HG02642 (cell line): ENCODE measurements around the gene CHRNG.
"Not testable (repeated sequence)": the region's sequence is repeated elsewhere in the genome, so short reads cannot be mapped to it uniquely, and the experiment has no call there.

ENCODE experiments used
- ATAC-seq: cut with Tn5 transposase; IDR thresholded peaks from one replicate; pipeline ENCODE4 v1.9.1; 2021; ENCODE audit warnings: mild to moderate bottlenecking; ENCODE audit not compliant: unreplicated experiment, poor library complexity

Gene CHRNG

DNA sequence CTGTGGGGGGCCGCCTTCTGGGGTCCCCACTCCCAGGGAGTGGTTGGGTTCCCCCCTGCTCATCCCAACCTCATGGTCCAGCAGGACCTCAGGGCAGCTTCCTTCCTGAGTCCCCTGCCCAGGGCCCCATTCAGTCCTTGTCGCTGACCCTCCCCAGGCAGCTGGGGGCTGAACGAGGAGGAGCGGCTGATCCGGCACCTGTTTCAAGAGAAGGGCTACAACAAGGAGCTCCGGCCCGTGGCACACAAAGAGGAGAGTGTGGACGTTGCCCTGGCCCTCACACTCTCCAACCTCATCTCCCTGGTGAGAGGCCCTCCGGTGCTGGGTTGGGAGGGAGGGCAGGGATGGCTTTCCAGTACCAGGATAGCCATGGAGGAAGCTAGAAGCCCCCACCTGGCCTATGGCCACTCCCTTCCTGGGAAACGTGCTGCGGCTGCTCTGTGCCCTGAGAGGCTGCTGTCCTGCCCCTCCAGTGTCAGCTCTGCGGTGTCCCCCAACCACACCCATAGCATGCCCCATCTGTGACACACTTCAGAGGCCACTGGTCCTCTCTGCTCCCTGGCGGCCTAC lies 13.0 kb upstream of the CHRNG start:
- no peak for ATAC-seq

DNA sequence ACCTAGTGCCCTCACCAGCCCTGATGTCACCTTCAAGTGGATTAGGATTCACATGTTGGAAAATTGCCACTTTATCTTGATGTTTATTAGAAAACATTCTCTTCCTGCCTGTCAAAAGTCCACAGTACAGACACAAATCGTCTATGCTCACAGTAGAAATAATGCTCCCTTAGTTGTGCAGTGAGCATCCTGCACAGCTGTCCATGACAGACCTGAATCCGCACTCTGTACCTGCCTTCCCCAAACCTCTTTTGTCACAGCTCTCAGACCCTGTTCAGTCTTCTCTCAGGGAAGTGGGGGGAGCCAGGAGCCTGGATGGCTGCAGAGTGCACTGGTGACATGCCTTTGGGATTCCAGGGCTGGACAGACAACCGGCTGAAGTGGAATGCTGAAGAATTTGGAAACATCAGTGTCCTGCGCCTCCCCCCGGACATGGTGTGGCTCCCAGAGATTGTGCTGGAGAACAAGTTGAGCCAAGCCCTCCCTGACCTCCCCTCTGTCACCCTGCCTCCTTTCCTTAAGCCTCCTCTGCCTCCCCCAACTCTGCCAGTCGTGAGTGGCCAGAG lies 11.5 kb upstream of the CHRNG start:
- no peak for ATAC-seq

DNA sequence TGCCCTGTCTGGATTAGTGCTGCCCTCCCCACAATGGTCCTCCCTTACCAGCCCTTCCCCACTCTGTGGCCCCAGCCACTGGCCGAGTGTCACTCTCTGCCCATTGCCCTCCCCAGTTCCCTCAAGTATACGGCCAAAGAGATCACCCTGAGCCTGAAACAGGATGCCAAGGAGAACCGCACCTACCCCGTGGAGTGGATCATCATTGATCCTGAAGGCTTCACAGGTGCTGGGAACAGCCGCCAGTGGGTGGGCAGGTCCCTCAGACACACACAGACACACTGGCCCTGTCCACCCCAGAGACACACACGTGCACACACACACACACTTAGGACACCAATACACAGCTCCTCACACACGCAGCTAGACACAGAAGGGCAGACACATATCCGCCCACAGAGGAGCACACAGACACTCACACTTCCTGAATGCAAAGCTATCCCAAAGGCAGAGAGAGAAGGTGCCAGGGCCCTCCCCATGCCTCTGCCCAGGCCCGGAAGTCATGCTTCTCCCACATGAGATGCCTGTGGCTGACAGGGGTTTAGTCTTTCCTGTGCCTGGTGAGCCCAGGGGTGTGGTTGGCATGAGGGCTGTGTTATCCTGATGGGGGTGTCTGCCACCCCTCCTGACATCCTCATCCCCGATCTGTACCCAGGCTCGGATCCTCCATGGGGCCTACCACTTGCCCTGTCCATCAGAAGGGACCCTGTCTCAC lies 10.6 kb upstream of the CHRNG start:
- no peak for ATAC-seq

DNA sequence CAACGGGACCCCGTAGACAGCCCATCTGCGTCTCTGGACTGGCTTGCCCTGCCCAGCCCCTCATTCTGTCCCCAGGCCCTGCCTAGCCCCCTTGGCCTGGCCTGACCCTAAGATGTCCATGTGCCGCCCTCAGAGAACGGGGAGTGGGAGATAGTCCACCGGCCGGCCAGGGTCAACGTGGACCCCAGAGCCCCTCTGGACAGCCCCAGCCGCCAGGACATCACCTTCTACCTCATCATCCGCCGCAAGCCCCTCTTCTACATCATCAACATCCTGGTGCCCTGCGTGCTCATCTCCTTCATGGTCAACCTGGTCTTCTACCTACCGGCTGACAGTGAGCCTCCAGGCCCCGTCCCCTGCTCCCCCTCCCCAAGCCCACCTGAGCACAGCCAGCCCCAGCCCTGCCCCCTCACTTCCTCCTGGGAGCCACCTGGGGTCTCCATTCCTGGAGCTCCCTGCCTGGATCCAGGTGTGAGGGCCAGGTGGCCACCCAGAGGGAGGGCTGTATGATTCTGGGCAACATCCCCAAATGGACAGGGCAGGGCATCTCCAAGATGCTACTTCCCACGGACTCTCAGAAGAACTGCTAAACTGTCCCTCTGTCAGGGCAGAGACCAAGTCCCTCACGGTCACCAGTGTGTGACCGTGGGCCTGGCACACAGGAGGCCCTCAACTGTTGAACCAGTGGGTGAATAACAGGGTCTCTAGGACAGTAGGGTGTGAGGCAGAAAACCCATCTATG lies 9.5 kb upstream of the CHRNG start:
- no peak for ATAC-seq

DNA sequence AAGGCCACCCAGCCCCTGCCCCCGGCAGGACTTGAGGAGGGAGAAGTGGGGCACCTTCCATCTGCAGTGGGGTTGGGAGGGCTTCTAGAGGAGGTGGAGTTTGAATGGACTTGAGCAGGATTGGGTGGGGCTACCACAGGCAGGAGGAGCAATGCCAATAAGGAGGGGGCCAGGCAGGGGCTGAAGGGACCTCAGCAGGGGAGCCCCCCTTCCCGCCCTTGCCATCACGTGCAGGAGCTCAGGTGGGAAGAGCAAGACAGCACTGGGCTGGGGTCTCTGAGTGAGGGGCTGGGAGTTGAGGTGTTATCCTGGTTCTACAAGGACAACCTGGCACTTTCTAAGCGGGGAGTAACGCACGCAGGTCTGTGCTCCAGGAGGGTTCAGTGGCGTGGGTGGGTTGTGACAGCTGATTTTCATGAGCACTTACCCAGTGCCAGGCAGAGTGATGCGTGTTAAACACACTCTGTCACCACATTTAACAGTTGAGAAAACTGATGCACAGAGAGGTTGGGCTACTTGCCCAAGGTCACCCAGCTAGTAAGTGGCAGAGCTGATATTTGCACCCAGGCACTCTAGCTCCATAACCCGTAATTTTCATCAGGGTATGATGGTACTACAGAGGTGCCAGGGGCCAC lies 8.7 kb upstream of the CHRNG start:
- no peak for ATAC-seq

DNA sequence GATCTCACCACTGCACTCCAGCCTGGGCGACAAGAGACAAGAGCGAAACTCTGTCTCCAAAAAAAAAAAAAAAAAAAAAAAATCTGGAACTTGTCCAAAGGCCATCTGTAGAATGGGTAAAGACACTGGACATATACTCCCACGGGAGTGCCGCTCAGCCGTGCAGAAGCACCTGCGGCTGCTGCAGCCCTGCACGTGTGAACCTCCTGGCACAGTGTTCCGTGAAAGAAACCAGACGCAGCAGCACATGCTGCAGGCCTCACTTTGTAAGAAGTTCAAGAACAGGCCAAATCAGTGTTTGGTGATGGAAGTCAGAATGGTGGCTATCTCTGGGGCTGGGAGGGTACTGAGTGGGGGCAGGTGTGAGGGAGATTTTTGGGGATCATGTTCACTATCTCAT lies 7.1 kb upstream of the CHRNG start:
- no peak for ATAC-seq

DNA sequence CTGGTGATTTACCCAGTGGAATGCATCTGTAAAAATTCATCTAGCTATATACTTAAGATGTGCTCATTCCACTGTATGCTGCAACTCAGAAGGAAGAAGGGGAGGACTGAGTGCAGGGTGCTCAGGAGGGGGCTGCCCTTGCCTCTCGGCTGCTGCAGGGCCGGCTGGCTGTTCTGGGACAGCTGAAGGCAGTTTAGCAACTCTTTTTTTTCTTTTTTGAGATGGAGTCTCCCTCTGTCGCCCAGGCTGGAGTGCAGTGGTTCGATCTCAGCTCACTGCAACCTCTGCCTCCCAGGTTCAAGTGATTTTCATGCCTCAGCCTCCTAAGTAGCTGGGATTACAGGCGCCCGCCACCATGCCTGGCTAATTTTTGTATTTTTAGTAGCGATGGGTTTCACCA lies 6.7 kb upstream of the CHRNG start:
- ATAC-seq = not testable (repeated sequence)

DNA sequence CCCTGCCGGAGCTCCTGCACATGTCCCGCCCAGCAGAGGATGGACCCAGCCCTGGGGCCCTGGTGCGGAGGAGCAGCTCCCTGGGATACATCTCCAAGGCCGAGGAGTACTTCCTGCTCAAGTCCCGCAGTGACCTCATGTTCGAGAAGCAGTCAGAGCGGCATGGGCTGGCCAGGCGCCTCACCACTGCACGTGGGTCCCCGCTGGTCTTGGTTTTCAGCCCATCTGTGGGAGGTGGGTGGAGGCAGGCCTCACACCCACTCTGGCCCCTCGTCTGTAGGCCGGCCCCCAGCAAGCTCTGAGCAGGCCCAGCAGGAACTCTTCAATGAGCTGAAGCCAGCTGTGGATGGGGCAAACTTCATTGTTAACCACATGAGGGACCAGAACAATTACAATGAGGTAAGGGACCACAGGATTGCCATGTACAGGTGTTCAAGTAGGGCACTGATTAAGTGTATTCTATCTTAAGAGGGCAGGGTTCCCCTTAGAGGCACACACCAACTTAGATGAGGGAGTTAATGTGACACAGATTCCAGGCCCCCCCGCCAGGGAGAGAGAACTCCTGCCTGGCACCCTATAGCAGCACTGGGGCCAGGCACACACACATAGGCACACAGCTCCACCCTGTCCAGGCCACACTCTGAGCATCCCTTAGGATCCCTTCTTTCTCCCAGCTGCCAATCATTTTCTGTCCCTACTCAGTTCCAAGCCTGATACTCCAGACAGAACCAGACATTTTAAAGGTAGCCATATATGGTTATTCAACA lies 5.4 kb upstream of the CHRNG start:
- no peak for ATAC-seq

DNA sequence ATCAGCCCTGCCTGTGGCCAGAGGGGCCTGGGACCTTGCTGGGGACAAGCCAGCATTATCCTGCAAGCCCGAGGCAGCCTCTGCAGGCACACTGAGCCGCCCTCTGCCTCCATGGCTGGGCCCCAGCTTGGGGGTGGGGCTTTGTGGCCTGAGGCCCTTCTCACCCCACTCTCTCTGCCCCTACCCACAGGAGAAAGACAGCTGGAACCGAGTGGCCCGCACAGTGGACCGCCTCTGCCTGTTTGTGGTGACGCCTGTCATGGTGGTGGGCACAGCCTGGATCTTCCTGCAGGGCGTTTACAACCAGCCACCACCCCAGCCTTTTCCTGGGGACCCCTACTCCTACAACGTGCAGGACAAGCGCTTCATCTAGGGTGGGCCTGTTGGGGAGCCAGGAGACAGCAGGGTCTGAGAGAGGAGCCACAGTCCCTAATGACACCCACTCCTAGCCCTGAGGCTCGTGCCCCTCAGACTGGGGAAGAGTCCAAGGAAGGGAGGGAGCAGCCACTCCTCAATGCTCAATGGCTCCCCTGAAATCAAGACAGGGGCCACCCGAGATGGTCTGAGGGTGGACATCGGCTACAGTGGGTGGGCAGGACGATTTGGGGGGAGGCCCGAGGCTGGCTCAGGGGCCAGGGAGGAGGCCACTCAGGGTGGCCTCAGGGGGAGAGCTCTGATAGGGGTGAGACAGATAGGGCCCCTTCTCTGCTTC lies 4.4 kb upstream of the CHRNG start:
- no peak for ATAC-seq

DNA sequence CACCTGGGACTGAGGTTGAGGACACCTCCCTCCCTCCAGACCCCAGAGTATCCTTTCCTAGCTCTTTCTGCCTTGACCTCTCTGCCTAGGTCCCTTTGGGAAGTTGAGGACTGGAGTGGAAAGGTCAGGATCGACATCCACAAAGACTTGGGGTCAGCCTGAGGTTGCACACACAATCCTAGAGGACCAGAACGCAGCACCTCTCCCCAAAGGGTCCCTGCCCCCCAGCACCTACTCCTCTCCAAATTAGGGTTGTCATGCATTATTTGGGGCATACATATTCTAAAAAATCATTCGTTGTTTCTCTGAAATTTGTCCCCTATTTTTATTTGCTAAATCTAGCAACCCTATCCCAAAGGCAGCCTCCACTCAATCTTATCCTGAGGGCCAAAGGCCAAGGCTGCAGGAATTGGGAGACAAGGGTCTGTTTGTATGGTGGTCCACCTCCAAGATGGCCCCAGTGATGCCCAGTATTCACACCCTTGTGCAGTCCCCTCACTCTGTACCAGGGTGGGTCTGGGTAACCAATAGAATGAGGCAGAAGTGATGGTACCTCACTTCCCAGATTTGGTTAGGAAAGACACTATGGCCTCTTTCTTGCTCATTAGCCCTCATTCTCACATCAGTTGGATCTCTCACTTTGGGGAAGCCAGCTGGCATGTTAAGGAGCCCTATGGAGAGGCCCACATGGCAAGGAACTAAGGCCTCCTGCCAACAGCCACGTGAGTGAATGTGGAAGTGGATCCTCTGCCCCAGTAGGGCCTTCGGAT lies 3.5 kb upstream of the CHRNG start:
- no peak for ATAC-seq

DNA sequence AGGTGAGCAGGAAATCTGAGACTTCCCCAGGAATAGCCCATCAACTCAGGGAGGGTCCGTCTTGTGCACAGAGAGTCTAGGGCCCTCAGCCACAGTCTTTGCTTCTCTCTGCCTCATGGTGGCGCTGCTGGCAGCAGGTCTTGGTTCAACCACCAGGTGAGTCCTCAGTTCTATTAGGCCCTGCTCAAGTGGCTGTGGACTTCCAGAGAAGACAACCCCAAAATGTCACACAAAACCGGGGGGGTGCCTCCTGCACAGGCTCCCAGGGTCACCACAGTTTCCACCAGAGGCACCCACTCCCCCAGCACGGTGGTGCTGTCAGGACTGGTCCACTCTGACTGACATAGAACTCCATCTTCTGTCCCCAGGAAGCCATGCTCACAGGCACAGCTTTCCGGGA lies 2.4 kb upstream of the CHRNG start:
- ATAC-seq = no peak

DNA sequence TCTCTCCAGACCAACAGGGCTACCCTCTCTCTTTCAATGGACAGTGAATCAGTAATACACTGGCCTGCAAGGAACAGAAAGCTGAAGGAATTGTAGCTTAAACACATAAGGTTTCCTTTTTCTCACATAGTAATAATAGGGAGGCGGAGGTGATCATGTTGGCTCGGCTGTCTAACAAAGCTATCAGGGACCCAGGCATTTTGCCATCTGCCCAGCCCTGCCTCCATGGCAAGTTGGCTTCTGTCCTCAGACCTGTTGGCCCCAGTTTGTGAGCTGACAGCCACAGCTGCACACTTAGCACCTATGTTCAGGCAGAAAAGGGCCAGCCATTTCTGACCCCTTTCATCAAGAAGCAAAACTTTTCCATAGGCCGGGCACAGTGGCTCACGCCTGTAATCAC lies 2.0 kb upstream of the CHRNG start:
- ATAC-seq = no peak

DNA sequence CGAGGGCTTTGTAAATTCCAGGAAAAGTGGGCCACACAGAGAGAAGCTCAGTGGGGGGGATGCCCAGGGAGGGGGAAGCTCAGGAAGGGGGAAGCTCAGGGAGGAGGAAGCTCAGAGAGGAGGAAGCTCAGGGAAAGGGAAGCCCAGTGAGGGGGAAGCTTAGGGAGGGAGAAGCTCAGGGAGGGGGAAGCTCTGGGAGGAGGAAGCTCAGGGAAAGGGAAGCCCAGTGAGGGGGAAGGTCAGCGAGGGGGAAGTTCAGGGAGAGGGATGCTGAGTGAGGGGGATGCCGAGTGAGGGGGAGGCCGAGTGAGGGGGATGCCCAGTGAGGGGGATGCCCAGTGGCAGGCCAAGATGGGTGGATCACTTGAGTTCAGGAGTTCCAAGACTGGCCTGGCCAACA lies 821 bp upstream of the CHRNG start:
- ATAC-seq = no peak

DNA sequence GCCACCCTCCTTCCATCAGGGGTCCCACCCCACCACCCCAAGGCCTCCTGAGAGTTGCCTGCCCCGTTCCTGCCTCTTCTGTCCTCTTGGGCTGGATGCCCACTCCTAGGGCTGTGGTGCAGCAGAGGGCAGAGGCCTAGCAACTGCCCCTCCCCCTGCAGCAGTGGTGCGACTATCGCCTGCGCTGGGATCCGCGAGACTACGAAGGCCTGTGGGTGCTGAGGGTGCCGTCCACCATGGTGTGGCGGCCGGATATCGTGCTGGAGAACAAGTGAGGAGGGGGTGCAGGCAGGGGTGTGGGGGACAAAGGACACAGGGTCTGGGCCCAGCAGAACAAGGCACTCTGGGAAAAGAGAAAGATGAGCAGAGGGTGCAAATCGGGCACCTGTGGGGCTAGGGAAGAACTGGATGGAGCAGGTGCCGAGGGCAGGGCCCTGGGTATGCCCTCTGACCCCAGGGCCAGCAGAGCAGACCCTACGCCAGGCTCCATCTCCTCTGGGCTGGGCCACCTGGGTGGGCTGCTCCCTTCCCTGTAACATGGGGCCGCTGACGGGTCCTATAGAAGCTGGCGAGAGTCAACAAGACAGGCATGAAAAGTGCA lies 1.0 kb downstream of the CHRNG start:
- no peak for ATAC-seq

DNA sequence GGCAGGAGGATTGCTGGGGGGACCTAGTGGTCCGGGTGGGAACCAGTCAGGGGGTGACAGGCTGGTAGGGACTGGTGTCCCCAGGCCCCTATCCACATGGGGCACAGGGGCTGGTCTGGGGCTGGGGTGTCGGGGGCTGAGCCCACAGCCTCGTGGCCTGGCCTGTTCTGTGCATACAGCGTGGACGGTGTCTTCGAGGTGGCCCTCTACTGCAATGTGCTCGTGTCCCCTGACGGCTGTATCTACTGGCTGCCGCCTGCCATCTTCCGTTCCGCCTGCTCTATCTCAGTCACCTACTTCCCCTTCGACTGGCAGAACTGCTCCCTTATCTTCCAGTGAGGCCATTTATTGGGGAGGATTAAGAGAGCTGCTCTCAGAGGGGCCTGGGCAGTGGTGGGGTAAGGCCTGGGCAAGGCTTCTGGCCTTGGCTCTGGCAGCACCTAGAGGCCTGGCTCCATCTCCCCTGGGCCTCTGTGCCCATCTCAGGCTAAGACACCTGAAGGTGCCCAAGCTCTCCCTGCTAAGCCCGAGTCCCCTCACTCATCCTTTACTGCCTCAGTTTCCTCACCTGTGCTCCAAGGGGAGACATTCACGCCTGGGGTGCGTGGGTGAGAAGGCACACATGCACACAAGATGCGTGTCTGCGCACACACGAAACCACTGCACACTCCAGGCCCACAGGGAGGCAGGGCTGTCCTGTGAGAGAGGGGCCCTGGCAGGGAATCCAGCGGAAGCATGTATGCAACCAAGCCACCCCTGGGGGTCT lies 1.9 kb downstream of the CHRNG start:
- no peak for ATAC-seq

DNA sequence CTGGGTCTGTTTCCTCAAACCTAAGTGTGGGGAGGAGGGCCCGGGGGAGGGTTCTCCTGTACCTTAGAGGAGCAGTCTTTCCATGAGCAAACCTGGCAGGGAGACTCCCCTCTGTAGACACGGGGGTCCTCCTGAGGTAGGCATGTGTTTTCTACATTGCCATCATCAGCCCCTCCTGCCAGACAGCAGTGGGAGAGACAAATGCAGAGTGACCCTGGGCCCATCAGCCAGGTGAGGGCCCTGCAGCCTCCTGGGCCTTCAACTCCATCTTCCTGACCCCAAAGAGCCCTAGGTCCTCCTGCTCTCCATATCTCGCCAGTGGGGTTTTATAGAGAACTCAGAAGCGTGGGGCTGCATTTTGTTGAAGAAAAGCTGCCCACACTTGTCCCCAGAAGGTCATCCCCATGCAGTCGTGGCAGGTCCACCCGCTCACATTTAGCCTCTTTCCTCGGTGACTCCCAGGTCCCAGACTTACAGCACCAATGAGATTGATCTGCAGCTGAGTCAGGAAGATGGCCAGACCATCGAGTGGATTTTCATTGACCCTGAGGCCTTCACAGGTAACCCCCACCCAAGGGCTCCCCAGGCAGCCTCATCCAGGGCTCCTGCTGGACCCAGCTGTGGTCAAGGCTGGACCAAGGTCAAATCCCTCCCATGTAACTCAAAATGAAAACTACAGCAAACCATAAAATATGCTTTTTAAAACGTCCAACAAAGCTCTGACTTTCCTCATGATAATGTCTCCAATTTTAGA lies 2.6 kb downstream of the CHRNG start:
- no peak for ATAC-seq
